Neural progenitor cell (in vitro differentiated cells): ENCODE measurements around the gene PRELP. TPM values are rescaled to one million over a fixed set of nuclear protein-coding genes. Genes with fewer than 3 reads are reported as not detected.

ENCODE experiments used
- DNase-seq: peaks from one replicate; pipeline ENCODE4 v3.0.0-alpha.2; 2016; ENCODE audit warnings: low spot score
- H2AFZ ChIP-seq: fragments of 200-600 bp; sonication (generic); replicated peaks from 2 replicates; pipeline ENCODE4 v1.6.1; 2016; ENCODE audit warnings: antibody characterized with exemption
- H3F3A ChIP-seq: fragments of 200-600 bp; sonication (generic); 2 replicates; pipeline ENCODE4 v1.6.1; 2016; ENCODE audit warnings: antibody characterized with exemption, low read depth
- H3K27ac ChIP-seq: fragments of 200-600 bp; sonication (generic); 2 replicates; pipeline ENCODE4 v1.5.1; 2016; ENCODE audit warnings: mild to moderate bottlenecking
- H3K27me3 ChIP-seq: fragments of 200-600 bp; sonication (generic); 2 replicates; pipeline ENCODE4 v1.6.1; 2016; ENCODE audit warnings: mild to moderate bottlenecking, moderate library complexity
- H3K36me3 ChIP-seq: fragments of 200-600 bp; sonication (generic); 2 replicates; pipeline ENCODE4 v1.5.1; 2016
- H3K4me1 ChIP-seq: fragments of 200-600 bp; sonication (generic); 2 replicates; pipeline ENCODE4 v1.6.1; 2016; ENCODE audit warnings: mixed run types
- H3K4me2 ChIP-seq: fragments of 200-600 bp; sonication (generic); 2 replicates; pipeline ENCODE4 v1.6.1; 2016
- H3K4me3 ChIP-seq: fragments of 200-600 bp; sonication (generic); 2 replicates; pipeline ENCODE4 v1.5.1; 2016
- H3K79me2 ChIP-seq: fragments of 200-600 bp; sonication (generic); 2 replicates; pipeline ENCODE4 v1.6.1; 2016; ENCODE audit warnings: low read depth
- H3K9ac ChIP-seq: fragments of 200-600 bp; sonication (generic); 2 replicates; pipeline ENCODE4 v1.6.1; 2016
- H3K9me3 ChIP-seq: fragments of 200-600 bp; sonication (generic); 2 replicates; pipeline ENCODE4 v1.5.1; 2016; ENCODE audit warnings: low read depth
- H4K20me1 ChIP-seq: fragments of 200-600 bp; sonication (generic); 2 replicates; pipeline ENCODE4 v1.6.1; 2016; ENCODE audit warnings: low read depth
- H3K27ac Mint-ChIP-seq: 3 replicates; pipeline ENCODE4 v1.8.0; 2021; ENCODE audit warnings: mixed read lengths
- H3K27me3 Mint-ChIP-seq: 2 replicates; pipeline ENCODE4 v1.8.0; 2022; ENCODE audit warnings: low read depth, mild to moderate bottlenecking, inconsistent platforms, moderate library complexity, mixed read lengths; ENCODE audit not compliant: insufficient read depth
- H3K36me3 Mint-ChIP-seq: 3 replicates; pipeline ENCODE4 v1.8.0; 2021; ENCODE audit warnings: mixed read lengths
- H3K4me1 Mint-ChIP-seq: 3 replicates; pipeline ENCODE4 v1.8.0; 2021; ENCODE audit warnings: mixed read lengths
- H3K4me3 Mint-ChIP-seq: 3 replicates; pipeline ENCODE4 v1.8.0; 2021; ENCODE audit warnings: mild to moderate bottlenecking, moderate library complexity, mixed read lengths
- H3K9me3 Mint-ChIP-seq: 3 replicates; pipeline ENCODE4 v1.8.0; 2020; ENCODE audit warnings: mixed read lengths
- CTCF ChIP-seq: fragments of 200-600 bp; sonication (generic); IDR thresholded peaks from 2 replicates; pipeline ENCODE4 v1.5.1; 2017; ENCODE audit warnings: antibody characterized with exemption, mild to moderate bottlenecking
- EZH2 ChIP-seq: fragments of 200-600 bp; sonication (generic); IDR thresholded peaks from 2 replicates; pipeline ENCODE4 v1.6.1; 2017; ENCODE audit warnings: antibody characterized with exemption, mild to moderate bottlenecking, moderate library complexity
- EZH2phosphoT487 ChIP-seq: fragments of 200-600 bp; sonication (generic); IDR thresholded peaks from 2 replicates; pipeline ENCODE4 v1.6.1; 2017; ENCODE audit warnings: antibody characterized with exemption
- total RNA-seq: library from RNA; depleted of rRNA; stranded (reverse); fragments of >200 nt; gene quantifications from 2 replicates; pipeline ENCODE4 v1.2.3, GENCODE V29; 2015; ENCODE audit warnings: low replicate concordance

Gene PRELP
- total RNA-seq, 1 donor from 2014 or later, result 0.26 TPM

GRCh38 chr1:203455706-203456105 is 19.9 kb upstream of the PRELP start:
- H2AFZ ChIP-seq, result no peak overlapping the region
- peaks cover 42% of the 10 kb centered on the region for H3K4me1 Mint-ChIP-seq
- H3K9me3 ChIP-seq, result no peaks in the 10 kb centered on the region
- H3K9me3 Mint-ChIP-seq, result no peaks in the 10 kb centered on the region
- H3K79me2 ChIP-seq, result no peaks in the 10 kb centered on the region
- TF ChIP-seq EZH2phosphoT487 (no peak), CTCF (no peak), EZH2 (no peak)
- H3K27me3 ChIP-seq, result no peaks in the 10 kb centered on the region
- DNase-seq, result peak; percentile 65
- H4K20me1 ChIP-seq, result no peaks in the 10 kb centered on the region
- H3K27ac Mint-ChIP-seq, result peak overlapping the region; percentile 88
- no peak overlapping the region for H3K9ac ChIP-seq
- no peaks in the 10 kb centered on the region for H3K36me3 Mint-ChIP-seq
- H3F3A ChIP-seq, result peaks cover 25% of the 10 kb centered on the region
- H3K27ac ChIP-seq, result no peak overlapping the region
- H3K4me2 ChIP-seq, result peak overlapping the region; percentile 20
- H3K4me3 Mint-ChIP-seq, result peak overlapping the region; percentile 65
- peaks cover 6% of the 10 kb centered on the region for H3K36me3 ChIP-seq
- H3K4me3 ChIP-seq, result no peak overlapping the region
- H3K4me1 ChIP-seq, result peaks cover 25% of the 10 kb centered on the region
- peaks cover 9% of the 10 kb centered on the region for H3K27me3 Mint-ChIP-seq

- no peaks in the 10 kb centered on the region for H4K20me1 ChIP-seq
- H3K4me2 ChIP-seq, result peak overlapping the region; percentile 20
- H3K4me1 ChIP-seq, result peaks cover 25% of the 10 kb centered on the region
- H3K4me1 Mint-ChIP-seq, result peaks cover 38% of the 10 kb centered on the region
- DNase-seq, result peak; percentile 75
- H3K4me3 Mint-ChIP-seq, result peak overlapping the region; percentile 4
- no peaks in the 10 kb centered on the region for H3K79me2 ChIP-seq
- TF ChIP-seq EZH2 (no peak), EZH2phosphoT487 (no peak), CTCF (no peak)
- H3K27me3 Mint-ChIP-seq, result peaks cover 6% of the 10 kb centered on the region
- no peak overlapping the region for H3K9ac ChIP-seq
- no peaks in the 10 kb centered on the region for H3K27me3 ChIP-seq
- peak overlapping the region; percentile 1 for H2AFZ ChIP-seq
- H3K27ac Mint-ChIP-seq, result peak overlapping the region; percentile 90
- no peak overlapping the region for H3K4me3 ChIP-seq
- no peaks in the 10 kb centered on the region for H3K36me3 Mint-ChIP-seq
- peak overlapping the region; percentile 15 for H3K27ac ChIP-seq
- H3F3A ChIP-seq, result peaks cover 25% of the 10 kb centered on the region
- H3K9me3 Mint-ChIP-seq, result no peaks in the 10 kb centered on the region
- H3K36me3 ChIP-seq, result peaks cover 6% of the 10 kb centered on the region
- no peaks in the 10 kb centered on the region for H3K9me3 ChIP-seq
Measured at GRCh38 chr1:203456577-203456976, 19.0 kb upstream of the PRELP start.

- H2AFZ ChIP-seq, result no peak overlapping the region
- no peak overlapping the region for H3K9ac ChIP-seq
- peaks cover 6% of the 10 kb centered on the region for H3K27me3 Mint-ChIP-seq
- H3K79me2 ChIP-seq, result no peaks in the 10 kb centered on the region
- TF ChIP-seq EZH2phosphoT487 (no peak), CTCF (no peak), EZH2 (no peak)
- no peak overlapping the region for H3K27ac ChIP-seq
- H3K4me1 Mint-ChIP-seq, result peaks cover 38% of the 10 kb centered on the region
- DNase-seq, result no peak
- H3K27me3 ChIP-seq, result no peaks in the 10 kb centered on the region
- peaks cover 31% of the 10 kb centered on the region for H3K4me1 ChIP-seq
- H4K20me1 ChIP-seq, result no peaks in the 10 kb centered on the region
- no peaks in the 10 kb centered on the region for H3K9me3 ChIP-seq
- no peak overlapping the region for H3K4me3 Mint-ChIP-seq
- no peaks in the 10 kb centered on the region for H3K9me3 Mint-ChIP-seq
- no peak overlapping the region for H3K27ac Mint-ChIP-seq
- no peak overlapping the region for H3K4me2 ChIP-seq
- peaks cover 6% of the 10 kb centered on the region for H3K36me3 ChIP-seq
- H3K4me3 ChIP-seq, result no peak overlapping the region
- no peaks in the 10 kb centered on the region for H3K36me3 Mint-ChIP-seq
- peaks cover 25% of the 10 kb centered on the region for H3F3A ChIP-seq
Measured at GRCh38 chr1:203458078-203458477, 17.5 kb upstream of the PRELP start.
